ENCODE measurements around the gene POLR2H. TPM values are rescaled to one million over a fixed set of nuclear protein-coding genes. Genes with fewer than 3 reads are reported as not detected.

The POLR2H gene
- total and polyA plus RNA-seq, 2 donors (not counting 1 experiment from before 2014, with no cell fraction given), result 60.4 to 106 TPM

DNA sequence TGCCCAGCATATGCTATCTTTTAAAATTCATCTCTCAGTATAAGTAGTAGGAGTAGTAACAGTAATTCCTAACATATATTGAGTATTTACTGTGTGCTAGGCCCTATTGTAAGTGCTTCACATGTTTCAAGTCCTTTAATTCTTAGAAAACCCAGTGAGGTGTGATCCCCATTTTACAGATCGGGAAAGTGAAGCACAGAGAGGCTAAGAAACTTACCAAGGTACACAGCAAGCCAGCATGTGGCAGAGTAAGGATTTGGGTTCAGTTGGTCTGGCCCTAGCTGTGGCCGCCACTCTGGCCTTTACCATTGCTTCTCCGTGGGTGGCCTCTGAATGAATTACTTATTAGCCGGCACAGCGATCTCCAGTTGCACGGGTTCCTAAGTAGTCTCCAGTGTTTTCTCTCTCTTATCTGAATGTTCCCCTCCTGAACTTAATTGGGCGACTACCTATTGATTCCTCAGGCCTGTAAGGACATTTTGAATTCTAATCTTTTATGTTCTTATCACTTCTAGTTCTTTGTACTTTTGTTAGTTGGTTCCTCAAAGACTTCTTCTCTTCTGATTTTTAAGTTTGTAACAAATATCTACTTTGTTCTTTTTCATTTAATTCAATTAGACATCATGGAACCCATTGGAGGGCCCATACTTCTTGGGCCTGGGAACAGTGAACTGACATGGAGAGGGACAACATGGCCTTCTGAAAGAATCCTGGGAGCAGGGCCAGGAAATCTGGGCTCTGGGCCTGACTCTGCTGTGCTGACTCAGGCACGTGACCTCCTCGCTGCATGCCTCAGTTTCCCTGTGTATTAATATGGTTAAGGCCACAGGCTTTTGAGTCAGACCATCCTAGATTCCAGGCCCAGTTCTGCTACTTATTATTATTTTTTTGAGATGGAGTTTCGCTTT is 11.7 kb upstream of the POLR2H start:
- no peaks in the 10 kb centered on the region for H4K20me1 ChIP-seq (ENCODE audit: control insufficient read depth, insufficient read depth, low read length, poor library complexity, severe bottlenecking)
- intact Hi-C loops (cut with micrococcal nuclease), result no loop called here
- no peak overlapping the region for H3K9ac ChIP-seq (ENCODE audit: low read length)
- DNase-seq (no peak), ATAC-seq (ENCODE audit: low read depth) (no peak)
- no peak overlapping the region for H3K4me3 ChIP-seq (ENCODE audit: control extremely low read depth in 1 of 5, extremely low read depth in 1 of 5, insufficient read depth in 1 of 5, low read depth in 2 of 5, low read length in 4 of 5)
- peaks cover 0 to 8% of the 10 kb centered on the region in 2 donors for H3K4me1 ChIP-seq (ENCODE audit: control insufficient read depth in 2 of 2, insufficient read depth in 2 of 2, low read length in 2 of 2)
- H3K27me3 ChIP-seq (replicated peaks in 1 of 4; ENCODE audit: control extremely low read depth in 1 of 4, control insufficient read depth in 3 of 4, insufficient read depth in 4 of 4, low read length in 3 of 4), result no peaks in the 10 kb centered on the region
- no peaks in the 10 kb centered on the region for H3K4me1 Mint-ChIP-seq
- TF ChIP-seq, protein P1, sequence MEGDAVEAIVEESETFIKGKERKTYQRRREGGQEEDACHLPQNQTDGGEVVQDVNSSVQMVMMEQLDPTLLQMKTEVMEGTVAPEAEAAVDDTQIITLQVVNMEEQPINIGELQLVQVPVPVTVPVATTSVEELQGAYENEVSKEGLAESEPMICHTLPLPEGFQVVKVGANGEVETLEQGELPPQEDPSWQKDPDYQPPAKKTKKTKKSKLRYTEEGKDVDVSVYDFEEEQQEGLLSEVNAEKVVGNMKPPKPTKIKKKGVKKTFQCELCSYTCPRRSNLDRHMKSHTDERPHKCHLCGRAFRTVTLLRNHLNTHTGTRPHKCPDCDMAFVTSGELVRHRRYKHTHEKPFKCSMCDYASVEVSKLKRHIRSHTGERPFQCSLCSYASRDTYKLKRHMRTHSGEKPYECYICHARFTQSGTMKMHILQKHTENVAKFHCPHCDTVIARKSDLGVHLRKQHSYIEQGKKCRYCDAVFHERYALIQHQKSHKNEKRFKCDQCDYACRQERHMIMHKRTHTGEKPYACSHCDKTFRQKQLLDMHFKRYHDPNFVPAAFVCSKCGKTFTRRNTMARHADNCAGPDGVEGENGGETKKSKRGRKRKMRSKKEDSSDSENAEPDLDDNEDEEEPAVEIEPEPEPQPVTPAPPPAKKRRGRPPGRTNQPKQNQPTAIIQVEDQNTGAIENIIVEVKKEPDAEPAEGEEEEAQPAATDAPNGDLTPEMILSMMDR (IDR thresholded peaks at IDR 0.05), result no peak
- TF ChIP-seq EZH2 (IDR thresholded peaks at IDR 0.05; ENCODE audit: borderline replicate concordance, insufficient read depth, low read depth, low read length, poor library complexity, severe bottlenecking), result no peak
- H3K4me3 Mint-ChIP-seq, result no peak overlapping the region
- H3K79me2 ChIP-seq (ENCODE audit: control insufficient read depth, insufficient read depth, low read length), result no peaks in the 10 kb centered on the region
- 99% methylated on average over 7 of the region's 10 CpGs for WGBS (ENCODE audit: insufficient coverage)
- H3K4me2 ChIP-seq (replicated peaks; ENCODE audit: low read depth, low read length, poor library complexity, severe bottlenecking), result no peak overlapping the region
- POLR2A ChIA-PET, result no interaction called here
- H3K27ac Mint-ChIP-seq, result no peak overlapping the region
- no peaks in the 10 kb centered on the region for H3K9me3 Mint-ChIP-seq (ENCODE audit: insufficient read depth)
- H3K27me3 Mint-ChIP-seq, result no peaks in the 10 kb centered on the region
- no peaks in the 10 kb centered on the region for H3K36me3 ChIP-seq (replicated peaks in 1 of 2; ENCODE audit: control extremely low read depth in 1 of 2, control insufficient read depth in 1 of 2, extremely low read depth in 1 of 2, insufficient read depth in 2 of 2, low read length in 1 of 2)
- H3K27ac ChIP-seq (ENCODE audit: low read length in 2 of 2), result no peak overlapping the region
- H2AFZ ChIP-seq (ENCODE audit: insufficient read depth, low read depth, low read length, poor library complexity, severe bottlenecking), result no peak overlapping the region
- CTCF ChIA-PET, result interaction anchor here (0.6 kb wide), 1 partner anchor 476 kb away, joined by 4 read pairs; no protein-coding TSS in a partner anchor
- no peaks in the 10 kb centered on the region for H3K9me3 ChIP-seq (ENCODE audit: control extremely low read depth in 1 of 3, control insufficient read depth in 2 of 3, insufficient read depth in 1 of 3, low read length in 2 of 3)

DNA sequence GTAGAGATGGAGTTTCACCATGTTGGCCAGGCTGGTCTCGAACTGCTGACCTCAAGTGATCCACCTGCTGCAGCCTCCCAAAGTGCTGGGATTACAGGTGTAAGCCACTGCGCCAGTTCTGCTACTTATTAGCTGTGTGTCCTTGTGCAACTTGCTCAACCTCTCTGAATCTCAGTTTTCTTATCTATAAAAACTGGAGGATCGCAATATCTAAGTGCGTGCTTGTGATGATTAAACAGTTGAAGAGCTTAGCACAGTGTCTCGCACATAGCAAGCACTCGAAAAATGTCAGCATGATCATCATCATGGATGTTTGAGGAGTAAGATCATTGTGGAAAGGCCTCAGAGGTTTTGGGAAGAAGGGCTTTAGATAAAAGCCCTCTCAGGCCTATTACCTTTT is 10.9 kb upstream of the POLR2H start:
- Histone ChIP-seq H3K9ac (ENCODE audit: low read length) (no peak overlapping the region), H3K9me3 (ENCODE audit: control extremely low read depth in 1 of 3, control insufficient read depth in 2 of 3, insufficient read depth in 1 of 3, low read length in 2 of 3) (no peaks in the 10 kb centered on the region), H3K4me2 (replicated peaks; ENCODE audit: low read depth, low read length, poor library complexity, severe bottlenecking) (no peak overlapping the region), H3K27ac (ENCODE audit: low read length in 2 of 2) (no peak overlapping the region), H2AFZ (ENCODE audit: insufficient read depth, low read depth, low read length, poor library complexity, severe bottlenecking) (no peak overlapping the region), H4K20me1 (ENCODE audit: control insufficient read depth, insufficient read depth, low read length, poor library complexity, severe bottlenecking) (no peaks in the 10 kb centered on the region), H3K36me3 (replicated peaks in 1 of 2; ENCODE audit: control extremely low read depth in 1 of 2, control insufficient read depth in 1 of 2, extremely low read depth in 1 of 2, insufficient read depth in 2 of 2, low read length in 1 of 2) (no peaks in the 10 kb centered on the region), H3K4me1 (ENCODE audit: control insufficient read depth in 2 of 2, insufficient read depth in 2 of 2, low read length in 2 of 2) (peaks cover 0 to 8% of the 10 kb centered on the region in 2 donors), H3K4me3 (ENCODE audit: control extremely low read depth in 1 of 5, extremely low read depth in 1 of 5, insufficient read depth in 1 of 5, low read depth in 2 of 5, low read length in 4 of 5) (no peak overlapping the region), H3K79me2 (ENCODE audit: control insufficient read depth, insufficient read depth, low read length) (no peaks in the 10 kb centered on the region), H3K27me3 (replicated peaks in 1 of 4; ENCODE audit: control extremely low read depth in 1 of 4, control insufficient read depth in 3 of 4, insufficient read depth in 4 of 4, low read length in 3 of 4) (no peaks in the 10 kb centered on the region)
- POLR2A ChIA-PET, result no interaction called here
- TF ChIP-seq, protein P1 (IDR thresholded peaks at IDR 0.05), result no peak
- no peak for TF ChIP-seq EZH2 (IDR thresholded peaks at IDR 0.05; ENCODE audit: borderline replicate concordance, insufficient read depth, low read depth, low read length, poor library complexity, severe bottlenecking)
- Mint-ChIP-seq H3K4me1 (no peaks in the 10 kb centered on the region), H3K9me3 (ENCODE audit: insufficient read depth) (no peaks in the 10 kb centered on the region), H3K27ac (no peak overlapping the region), H3K4me3 (no peak overlapping the region), H3K27me3 (no peaks in the 10 kb centered on the region)
- 93% methylated on average over 6 of the region's 6 CpGs for WGBS (ENCODE audit: insufficient coverage)
- DNase-seq, result no peak
- no peak for ATAC-seq (ENCODE audit: low read depth)
- intact Hi-C loops (cut with micrococcal nuclease), result no loop called here
- CTCF ChIA-PET, result interaction anchor here (0.9 to 5.2 kb wide), 2 partner anchors 24 to 163 kb away, joined by 4 to 76 read pairs; no protein-coding TSS in a partner anchor
